Skeletal muscle cell (primary cell): ENCODE results near the gene WDR27.

Experiments
- DNase-seq: peaks from one replicate; pipeline ENCODE4 v3.0.0-alpha.2; 2010; ENCODE audit warnings: low read depth
- H3K4me3 ChIP-seq: 2 replicates; pipeline ENCODE4 v1.5.1; 2011; ENCODE audit warnings: low read depth, mild to moderate bottlenecking, control low read depth, low read length, moderate library complexity

The WDR27 gene

DNA sequence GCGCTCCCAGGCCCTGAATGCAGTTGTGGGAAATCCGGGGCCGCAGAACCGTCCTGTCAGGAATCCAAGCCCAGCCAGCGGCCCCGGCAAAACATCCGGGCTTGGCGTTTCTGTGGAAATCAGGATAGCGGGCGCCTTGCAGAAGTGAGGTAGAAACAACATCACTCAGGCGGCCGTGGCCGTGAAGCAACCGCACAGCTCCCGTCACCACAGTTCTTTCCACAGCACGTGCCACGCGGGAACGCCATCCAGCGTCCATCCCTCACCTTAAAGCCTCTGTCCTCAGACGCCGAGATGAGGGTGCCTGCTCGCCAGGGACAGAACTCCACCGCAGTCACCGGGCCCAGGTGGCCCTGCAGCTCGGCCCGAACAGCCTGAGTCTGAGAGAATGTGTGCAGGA lies 34.1 kb downstream of the WDR27 start:
- H3K4me3 ChIP-seq, result no peak overlapping the region
- no peak for DNase-seq

DNA sequence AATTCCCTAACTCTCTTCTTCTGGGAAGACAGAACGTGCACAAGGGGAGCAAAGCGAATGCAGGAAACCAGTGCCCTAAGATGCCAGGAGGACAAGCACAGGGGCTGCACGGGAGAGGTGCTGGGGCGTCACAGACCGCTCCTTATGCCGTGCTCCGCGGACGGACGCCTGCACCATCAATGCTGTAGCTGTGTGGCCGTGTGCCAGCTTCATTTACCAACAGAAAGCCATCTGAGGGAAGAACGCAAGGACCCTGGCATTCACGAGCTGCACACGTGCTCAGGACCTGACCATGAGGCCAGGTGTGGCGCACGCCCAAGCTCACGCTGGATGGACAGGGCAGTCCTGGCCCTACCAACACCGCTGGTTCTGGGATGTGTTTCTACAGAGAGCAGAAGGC lies 35.4 kb downstream of the WDR27 start:
- no peak overlapping the region for H3K4me3 ChIP-seq

DNA sequence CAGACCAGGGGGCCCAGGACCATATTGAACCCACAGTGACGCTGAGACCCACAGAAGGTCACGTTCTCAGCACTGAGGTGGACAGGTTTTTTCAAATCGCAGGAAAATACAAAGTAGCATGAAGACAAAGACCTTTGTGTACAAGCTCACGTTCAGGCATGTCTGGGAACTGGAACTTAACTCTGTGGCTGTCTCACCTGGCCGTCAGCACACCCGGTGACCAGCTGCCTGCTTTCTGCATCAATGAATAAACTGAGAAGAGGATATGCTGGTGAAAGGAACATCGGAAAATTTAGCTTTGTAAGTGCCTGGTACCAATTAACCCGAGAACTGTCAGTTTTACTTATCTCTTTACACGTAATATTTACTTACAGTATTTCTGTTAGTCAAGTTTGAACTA lies 36.5 kb downstream of the WDR27 start:
- DNase-seq, result no peak
- no peak overlapping the region for H3K4me3 ChIP-seq

More for the DNA sequence above, 35.4 kb downstream of the WDR27 start:
- DNase-seq, result no peak

DNA sequence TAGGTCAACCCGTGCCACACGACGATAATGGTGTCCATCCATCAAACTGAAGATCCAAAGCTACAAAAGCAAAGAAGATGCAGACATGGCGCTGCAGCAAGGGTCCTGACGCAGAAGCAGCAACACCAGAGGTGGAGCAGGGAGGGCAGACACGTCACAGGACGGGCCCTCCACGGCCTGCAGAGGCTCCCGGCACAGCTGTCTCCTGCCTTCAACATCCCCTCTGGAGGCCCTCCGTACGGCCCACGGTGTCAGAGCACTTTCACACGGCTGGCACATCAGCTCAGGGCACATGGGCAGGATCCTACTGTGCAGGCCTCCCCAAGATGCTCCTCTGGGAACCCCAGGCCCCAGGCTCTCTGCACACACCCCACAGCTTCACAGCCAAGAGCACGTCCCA lies 37.6 kb downstream of the WDR27 start:
- DNase-seq, result no peak

DNA sequence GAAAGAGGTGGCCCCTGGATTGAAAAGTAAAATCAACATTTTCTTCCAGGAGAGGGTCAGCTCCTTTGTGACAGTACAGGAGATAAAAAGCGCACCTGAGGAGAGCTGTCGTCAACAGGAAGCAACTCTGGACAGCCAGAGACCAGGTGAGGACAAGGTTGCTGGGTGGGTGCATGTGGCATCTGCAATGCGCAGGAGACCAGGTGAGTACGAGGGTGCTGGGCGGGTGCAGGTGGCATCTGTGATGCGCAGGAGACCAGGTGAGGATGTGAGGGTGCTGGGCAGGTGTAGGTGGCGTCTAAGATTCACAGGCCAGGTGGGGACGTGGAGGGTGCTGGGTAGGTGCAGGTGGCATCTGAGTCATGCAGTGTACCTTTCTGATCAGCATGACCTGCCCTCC lies 38.4 kb downstream of the WDR27 start:
- DNase-seq, result no peak
- no peak overlapping the region for H3K4me3 ChIP-seq

More for the DNA sequence above, 37.6 kb downstream of the WDR27 start:
- no peak overlapping the region for H3K4me3 ChIP-seq

DNA sequence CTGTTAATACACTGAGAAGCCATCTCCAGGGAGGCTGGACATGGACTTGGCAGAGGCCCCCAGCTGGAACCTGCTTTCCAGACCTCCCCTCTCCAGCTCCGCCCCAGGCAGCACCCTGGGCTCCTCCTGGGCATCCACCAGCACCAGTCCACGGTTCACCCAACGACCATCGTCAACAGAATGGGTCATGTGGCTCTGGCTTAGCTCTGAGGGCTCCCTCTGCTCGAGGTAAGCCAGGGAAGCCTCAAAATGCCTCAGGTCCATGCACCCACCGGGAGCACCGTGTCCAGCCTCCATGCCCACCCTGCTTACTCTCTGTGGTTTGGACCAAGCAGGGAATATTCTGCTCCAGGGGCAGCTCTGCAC lies 40.5 kb downstream of the WDR27 start:
- no peak for DNase-seq
- H3K4me3 ChIP-seq, result no peak overlapping the region

DNA sequence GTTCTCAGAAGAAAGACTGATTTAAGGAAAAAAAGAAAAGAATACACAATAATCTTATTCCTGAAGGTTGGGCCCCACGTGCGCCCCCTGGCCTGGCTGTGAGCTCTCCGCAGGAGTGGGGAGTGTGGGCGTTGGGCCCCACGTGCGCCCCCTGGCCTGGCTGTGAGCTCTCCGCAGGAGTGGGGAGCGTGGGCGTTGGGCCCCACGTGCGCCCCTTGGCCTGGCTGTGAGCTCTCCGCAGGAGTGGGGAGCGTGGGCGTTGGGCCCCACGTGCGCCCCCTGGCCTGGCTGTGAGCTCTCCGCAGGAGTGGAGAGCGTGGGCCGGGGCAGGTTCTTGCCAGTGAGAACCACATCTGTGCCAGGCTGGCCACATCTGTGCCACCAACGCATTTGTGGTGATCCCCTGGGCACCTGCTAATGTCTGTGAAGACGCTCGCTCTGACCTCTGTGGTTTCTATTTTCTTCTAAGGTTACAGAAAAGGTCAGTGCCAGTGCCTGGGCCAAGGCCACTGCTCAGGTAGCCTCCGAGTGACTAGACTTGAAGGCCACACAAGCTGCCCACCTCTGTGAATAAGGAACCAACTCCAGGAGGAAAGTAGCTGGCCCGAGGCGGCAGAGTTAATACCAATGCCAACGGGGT lies 41.0 kb downstream of the WDR27 start:
- no peak overlapping the region for H3K4me3 ChIP-seq

DNA sequence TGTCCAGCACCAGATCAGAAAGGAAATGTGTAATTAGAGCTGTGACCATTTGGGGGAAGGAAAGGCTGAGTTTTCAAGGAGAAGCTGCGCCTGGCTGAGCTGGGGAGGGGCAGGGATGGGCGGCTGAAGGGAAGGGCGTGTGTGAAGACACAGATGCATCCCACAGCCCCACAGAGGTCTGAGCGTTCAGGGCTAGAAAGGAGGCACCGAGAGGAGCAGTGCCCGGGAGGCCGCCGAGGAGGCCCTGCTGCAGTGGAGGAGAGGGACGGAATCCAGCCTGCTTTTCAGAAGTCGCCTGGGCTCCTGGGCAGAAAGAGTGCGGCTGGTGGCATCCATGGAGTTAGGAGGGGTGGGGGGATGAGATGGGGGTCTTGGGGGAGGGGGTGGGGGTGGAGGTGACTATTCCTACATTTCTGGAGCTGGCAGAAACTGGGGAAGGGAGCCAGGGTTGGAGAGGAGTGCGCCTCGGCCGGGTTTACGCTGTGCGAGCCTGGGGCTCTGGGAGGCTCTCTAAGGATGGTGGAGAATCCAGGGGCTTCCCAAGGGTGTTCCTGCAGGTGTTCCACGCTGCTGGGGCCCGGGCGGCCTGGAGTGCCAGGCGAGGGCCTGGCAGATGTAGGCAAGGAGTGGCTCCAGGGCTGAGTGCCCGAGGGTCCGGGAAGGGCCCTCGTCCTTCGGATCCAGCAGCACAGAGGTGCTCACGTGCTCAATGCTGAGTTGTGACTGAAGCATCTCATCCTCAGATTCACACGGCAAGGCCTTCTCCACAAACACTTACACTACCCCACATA lies 41.8 kb downstream of the WDR27 start:
- no peak overlapping the region for H3K4me3 ChIP-seq
- no peak for DNase-seq

More for the DNA sequence above, 41.0 kb downstream of the WDR27 start:
- no peak for DNase-seq

DNA sequence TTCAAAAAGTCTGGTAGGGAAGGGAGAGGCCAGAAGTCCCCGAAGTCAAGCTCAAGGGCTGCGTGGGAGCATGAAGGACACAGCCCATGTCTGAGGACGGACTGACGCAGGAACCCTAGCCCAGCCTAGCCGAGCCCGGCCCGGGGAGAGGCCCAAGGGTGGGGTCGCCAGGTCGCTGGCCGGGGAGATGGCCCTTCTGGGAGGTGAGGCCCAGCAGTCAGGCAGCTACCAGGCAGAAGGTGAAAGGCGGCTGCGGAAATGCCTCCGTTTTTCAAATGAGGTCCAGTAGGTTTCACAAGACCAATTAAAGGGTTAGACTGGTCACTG lies 44.6 kb downstream of the WDR27 start:
- no peak overlapping the region for H3K4me3 ChIP-seq
- DNase-seq, result no peak

DNA sequence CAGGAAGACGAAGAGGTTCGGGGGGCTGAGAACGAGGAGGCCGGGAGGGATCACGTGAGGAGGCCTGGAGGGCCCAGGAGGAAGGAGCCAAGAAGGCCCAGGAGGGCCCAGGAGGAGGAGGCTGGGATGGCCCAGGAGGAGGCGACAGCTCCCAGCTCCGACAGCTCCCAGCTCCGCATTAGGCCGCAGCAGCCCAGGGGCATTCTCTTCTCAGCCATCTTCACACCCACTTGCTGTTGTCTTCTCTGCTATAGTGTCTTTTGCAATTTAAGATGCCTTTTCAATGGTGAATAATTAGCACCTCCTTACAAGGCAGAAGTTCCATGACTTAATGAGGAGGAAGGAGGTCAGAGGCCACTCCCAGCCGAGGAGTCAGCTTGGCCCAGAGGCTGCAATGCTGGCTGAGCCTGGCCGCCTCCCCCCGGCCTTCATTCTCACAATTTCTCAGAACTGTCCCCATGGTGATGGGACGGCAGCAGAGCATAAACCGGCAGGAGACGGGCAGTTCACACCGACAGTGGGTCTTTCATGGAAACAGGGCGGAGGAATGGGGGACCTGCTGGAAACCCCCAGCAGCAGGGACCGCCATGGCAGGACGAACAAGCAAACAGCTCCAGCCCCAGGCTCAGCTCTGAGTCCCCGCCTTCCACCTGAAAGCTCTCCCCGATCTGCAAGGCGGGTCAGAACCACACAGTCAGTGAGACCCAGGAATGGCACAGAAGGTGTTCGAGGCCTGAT lies 45.1 kb downstream of the WDR27 start:
- DNase-seq, result no peak
- H3K4me3 ChIP-seq, result no peak overlapping the region

DNA sequence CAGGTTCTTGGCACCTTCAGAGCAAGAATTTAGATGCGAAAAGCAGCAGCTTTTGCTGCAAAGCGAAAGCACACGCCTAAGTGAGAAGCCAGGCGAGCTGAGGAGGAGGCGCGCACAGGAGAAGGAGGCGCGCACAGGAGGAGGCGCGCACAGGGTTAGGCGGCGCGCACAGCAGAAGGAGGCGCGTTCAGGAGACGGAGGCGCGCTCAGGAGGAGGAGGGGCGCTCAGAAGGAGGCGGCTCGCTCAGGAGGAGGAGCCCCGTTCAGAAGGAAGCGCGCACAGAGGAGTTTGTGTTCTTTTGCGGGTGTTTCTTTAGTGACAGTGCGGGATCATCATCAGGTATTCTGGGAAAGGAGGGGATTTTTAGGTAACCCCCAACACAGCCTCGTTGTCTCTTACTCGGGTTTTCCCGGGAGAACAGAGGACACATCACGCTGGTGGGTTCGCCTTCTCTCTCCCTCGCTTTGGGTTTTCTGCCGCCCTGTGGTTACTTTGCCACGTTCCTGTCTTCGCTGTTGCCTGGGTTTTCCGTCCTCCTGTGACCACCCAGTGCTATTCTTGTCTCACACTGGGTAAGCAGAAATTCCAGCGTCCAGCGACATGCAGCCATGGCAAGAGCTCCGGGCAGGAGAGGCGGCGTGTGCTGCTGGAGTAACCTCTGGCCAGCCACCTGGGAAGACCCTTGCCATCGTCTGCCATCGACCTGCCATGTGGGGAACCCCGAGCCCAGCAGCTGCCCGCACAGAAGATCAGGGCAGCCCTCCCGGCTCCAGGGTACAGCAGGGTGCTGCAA lies 47.0 kb downstream of the WDR27 start:
- no peak overlapping the region for H3K4me3 ChIP-seq
- DNase-seq, result no peak

DNA sequence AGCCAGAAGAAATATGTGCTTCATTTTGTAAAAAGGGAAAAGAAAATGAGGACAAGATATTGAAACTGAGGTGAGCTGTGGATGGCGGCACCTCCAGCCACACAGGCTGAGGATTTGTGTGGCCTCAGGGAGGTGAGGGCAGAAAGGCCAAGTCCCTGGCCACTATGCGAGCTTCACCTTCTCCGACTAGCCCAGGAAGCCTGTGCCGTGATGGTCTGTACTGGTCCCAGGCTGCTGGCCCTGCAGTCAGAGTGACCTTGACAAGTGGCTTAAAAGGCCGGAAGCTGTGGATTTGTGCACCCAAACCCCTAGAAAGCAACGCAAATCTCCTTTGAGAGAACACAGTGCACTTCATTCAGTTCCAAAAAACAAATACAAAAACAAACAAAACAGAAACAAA lies 48.1 kb downstream of the WDR27 start:
- H3K4me3 ChIP-seq, result no peak overlapping the region
- no peak for DNase-seq

DNA sequence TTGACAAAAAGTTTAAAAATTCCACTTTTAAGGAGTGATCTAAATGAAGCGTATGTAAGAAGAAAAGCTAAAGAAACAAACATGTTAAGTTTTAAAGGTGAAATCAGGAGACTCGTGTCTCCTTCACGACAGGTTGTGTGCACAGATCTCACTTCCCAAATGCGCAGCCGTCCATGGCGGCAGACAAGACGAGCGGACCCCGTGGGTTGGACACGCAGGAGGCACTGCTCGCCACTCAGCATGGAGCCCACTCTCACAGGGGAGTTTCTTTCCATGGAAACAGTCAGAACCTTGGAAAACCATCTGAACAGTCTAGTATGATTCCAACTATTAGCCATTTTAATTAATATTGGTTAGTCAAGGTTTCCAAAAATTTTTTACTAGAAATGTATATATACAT lies 48.9 kb downstream of the WDR27 start:
- no peak for DNase-seq
- H3K4me3 ChIP-seq, result no peak overlapping the region

DNA sequence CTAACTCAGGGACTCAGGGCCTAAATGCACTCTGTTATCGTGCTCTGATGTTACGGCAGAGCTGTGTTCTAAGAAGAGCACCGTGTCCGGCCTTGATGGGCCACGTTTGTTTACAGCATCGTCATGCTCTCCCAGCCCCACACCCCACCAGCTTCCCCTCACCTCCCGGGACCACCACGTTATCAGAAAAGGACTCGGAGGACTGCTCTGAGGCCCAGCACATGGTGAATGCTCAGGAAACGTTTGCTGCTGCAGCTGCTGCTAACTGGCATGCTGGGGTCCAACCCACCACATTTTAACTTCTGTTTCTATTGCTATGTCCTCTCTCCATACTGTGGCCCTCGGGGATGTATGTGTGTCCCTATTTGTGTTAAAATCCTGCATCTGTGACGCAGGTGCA lies 50.3 kb downstream of the WDR27 start:
- no peak for DNase-seq
- no peak overlapping the region for H3K4me3 ChIP-seq

DNA sequence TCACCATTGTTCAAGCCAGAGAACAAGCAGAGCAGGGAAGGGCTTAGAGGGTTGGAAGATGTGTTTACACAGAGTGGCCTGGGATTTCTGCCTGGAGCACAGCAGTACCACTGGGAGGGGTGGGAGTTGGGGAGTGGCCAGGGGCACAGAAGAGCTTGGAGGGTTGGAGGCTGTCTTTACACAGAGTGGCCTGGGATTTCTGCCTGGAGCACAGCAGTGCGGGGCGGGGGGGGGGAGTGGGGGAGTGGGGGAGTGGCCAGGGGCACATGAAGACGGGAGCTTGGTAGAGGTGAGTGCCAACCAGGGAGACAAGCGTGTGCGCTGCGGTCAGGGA lies 50.9 kb downstream of the WDR27 start:
- no peak for DNase-seq
- H3K4me3 ChIP-seq, result no peak overlapping the region

DNA sequence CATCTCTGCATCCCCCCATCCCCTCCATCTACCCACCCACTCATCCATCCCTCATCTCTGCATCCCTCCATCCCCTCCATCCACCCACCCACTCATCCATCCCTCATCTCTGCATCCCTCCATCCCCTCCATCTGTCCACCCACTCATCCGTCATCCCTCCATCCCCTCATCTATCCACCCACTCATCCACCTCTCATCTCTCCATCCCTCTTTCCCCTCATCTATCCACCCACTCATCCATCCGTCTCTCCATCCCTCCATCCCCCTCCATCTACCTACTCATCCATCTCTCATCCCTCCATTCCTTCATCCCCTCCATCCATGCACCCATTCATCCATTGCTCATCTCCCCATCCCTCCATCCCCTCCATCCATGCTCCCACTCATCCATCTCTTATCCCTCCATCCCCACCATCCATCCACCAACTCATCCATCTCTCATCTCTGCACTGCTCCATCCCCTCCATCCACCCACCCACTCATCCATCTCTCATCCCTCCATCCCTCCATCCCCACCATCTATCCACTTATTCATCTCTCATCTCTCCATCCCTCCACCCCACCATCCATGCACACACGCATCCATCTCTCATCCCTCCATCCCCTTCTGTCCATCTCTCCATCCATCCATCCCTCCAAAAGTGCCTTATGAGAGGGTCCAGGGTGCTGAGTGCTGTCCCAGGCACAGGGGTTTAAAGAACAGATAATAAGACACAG lies 51.4 kb downstream of the WDR27 start:
- no peak overlapping the region for H3K4me3 ChIP-seq
- DNase-seq, result no peak

DNA sequence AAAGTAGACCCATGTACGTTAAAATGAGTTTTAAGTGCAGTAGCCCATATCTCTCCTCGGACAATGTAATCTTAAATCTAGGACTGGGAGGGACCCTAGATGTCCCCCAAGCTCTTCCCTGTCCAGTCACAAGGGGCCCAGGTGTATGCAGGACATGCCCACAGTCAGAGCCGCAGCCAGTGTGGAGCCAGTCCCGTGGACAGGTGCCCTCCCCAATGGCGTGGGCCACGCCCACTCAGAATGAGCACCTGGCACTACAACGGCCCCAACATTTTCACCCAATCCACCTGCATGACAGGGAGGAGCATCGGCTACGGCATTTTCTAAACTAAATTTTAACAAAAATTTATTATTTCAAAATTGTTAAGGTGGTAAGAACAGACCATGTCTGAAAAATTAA lies 53.2 kb downstream of the WDR27 start:
- DNase-seq, result no peak
- no peak overlapping the region for H3K4me3 ChIP-seq

DNA sequence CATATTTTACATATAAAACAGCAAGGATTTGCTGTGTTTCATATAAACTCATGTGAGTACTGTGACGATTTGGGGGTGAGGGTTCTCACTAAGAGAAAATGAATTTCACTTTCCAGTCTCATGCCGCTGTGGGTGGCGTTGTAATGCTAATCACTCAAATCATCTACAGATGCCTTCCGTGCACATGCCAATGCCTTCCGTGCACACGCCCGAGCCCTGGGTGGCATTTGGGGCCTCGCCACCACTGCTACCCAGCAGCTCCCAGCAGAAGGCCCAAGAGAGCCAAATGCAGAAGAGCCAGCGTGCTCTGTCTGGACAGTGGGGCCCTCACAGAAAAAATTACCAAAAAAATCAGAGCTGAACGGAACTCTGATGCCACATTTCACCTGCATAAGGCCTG lies 53.7 kb downstream of the WDR27 start:
- H3K4me3 ChIP-seq, result no peak overlapping the region
- DNase-seq, result no peak

DNA sequence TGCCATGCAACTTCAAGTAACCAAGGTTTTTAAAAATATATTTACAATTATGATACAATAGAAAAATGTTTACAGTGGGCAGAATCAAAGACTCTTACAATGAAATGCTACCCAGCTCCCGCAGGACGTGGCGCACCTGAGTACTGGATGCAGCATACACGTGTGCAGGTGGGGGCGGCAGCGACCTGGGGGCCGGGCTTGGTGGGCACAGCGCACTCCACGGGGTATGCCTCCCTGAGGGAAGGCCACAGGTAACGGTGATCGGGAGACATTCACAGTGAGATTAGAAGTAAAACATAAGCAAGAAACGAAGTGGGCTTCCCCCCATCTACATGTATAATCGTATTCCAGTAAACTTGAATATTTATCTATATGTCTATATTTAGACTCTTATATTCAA lies 54.2 kb downstream of the WDR27 start:
- no peak for DNase-seq
- H3K4me3 ChIP-seq, result no peak overlapping the region
